Measurements from ENCODE around the gene TSPYL1. TPM values are rescaled to one million over a fixed set of nuclear protein-coding genes. Genes with fewer than 3 reads are reported as not detected.

TSPYL1 gene
- total and polyA plus RNA-seq, 2 experiments from 2014 or later = 24.9 to 66.1 TPM

- no peak for DNase-seq (ENCODE audit: low spot score)
- H3K4me3 Mint-ChIP-seq = no peak overlapping the region
- H3K27ac Mint-ChIP-seq = no peak overlapping the region
- no peak overlapping the region for H3K4me3 ChIP-seq
- no peaks in the 10 kb centered on the region for H3K27me3 ChIP-seq (ENCODE audit: insufficient read depth)
- no peaks in the 10 kb centered on the region for H3K4me1 Mint-ChIP-seq
- peaks cover 8% of the 10 kb centered on the region; the same call in 1 of the 2 replicates for H3K9me2 ChIP-seq (ENCODE audit: insufficient read depth)
- ATAC-seq = no peak
- H4K20me1 ChIP-seq (replicated peaks; ENCODE audit: insufficient read depth) = no peaks in the 10 kb centered on the region
- peaks cover 2% of the 10 kb centered on the region for H3K27me3 Mint-ChIP-seq (ENCODE audit: insufficient read depth, low read depth, poor library complexity)
- no peak overlapping the region for H2AFZ ChIP-seq
- H3K79me2 ChIP-seq (replicated peaks; ENCODE audit: insufficient read depth) = no peaks in the 10 kb centered on the region
- H3K36me3 Mint-ChIP-seq (ENCODE audit: low read depth) = no peaks in the 10 kb centered on the region
- H3F3A ChIP-seq (replicated peaks; ENCODE audit: low read depth) = no peaks in the 10 kb centered on the region
- TF ChIP-seq ETS1 (IDR thresholded peaks at IDR 0.05) (no peak), CTCF (conservative IDR thresholded peaks at IDR 0.05; ENCODE audit: low read depth in 2 of 2) (no peak), CREB1 (CRISPR knock-in tag; IDR thresholded peaks at IDR 0.05; ENCODE audit: low read depth) (no peak), ZNF114 (CRISPR knock-in tag; IDR thresholded peaks at IDR 0.05) (no peak), NANOG (IDR thresholded peaks at IDR 0.05; ENCODE audit: borderline replicate concordance) (no peak), EZH2 (IDR thresholded peaks at IDR 0.05; ENCODE audit: low read depth, unreplicated experiment) (no peak), JUNB (IDR thresholded peaks at IDR 0.05; ENCODE audit: unreplicated experiment) (no peak), EZH2phosphoT487 (IDR thresholded peaks at IDR 0.05; ENCODE audit: unreplicated experiment) (no peak), REST (IDR thresholded peaks at IDR 0.05; ENCODE audit: unreplicated experiment) (no peak), POLR2AphosphoS5 (IDR thresholded peaks at IDR 0.05; ENCODE audit: low read depth) (no peak)
- H3K4me2 ChIP-seq = no peak overlapping the region
- H3K9me3 Mint-ChIP-seq = no peaks in the 10 kb centered on the region; the same call in 2 of the 3 replicates
- H3K36me3 ChIP-seq (ENCODE audit: insufficient read depth) = no peaks in the 10 kb centered on the region
- no peaks in the 10 kb centered on the region for H3K4me1 ChIP-seq (ENCODE audit: insufficient read depth)
- no peak overlapping the region for H3K27ac ChIP-seq (ENCODE audit: low read depth)
Observed at GRCh38 chr6:116290799-116291198, 11.1 kb upstream of the TSPYL1 start.

Data from GM23338 (cell line).